Skin of body (tissue), 2 donors: ENCODE results near the gene PCYT2. TPM values are rescaled to one million over a fixed set of nuclear protein-coding genes. Genes with fewer than 3 reads are reported as not detected.

Experiments used
- DNase-seq: peaks from one replicate; lab custom pipeline; 2025; lab: John Stamatoyannopoulos, UW
- total RNA-seq: library from RNA; depleted of rRNA; stranded (reverse); fragments of >200 nt; gene quantifications from one replicate; pipeline ENCODE4 v1.2.3, GENCODE V29; 2014

Gene PCYT2
- total RNA-seq, 1 donor from 2014 or later: 18.6 TPM

- no peak for DNase-seq
Measured at GRCh38 chr17:81858967-81859905, 52.0 kb downstream of the PCYT2 start.

GRCh38 chr17:81858170-81858966 is 52.8 kb downstream of the PCYT2 start:
- no peak for DNase-seq

- no peak for DNase-seq
Measured at GRCh38 chr17:81854974-81855774, 56.0 kb downstream of the PCYT2 start.

- DNase-seq: no peak
Measured at GRCh38 chr17:81852237-81852636, 59.0 kb downstream of the PCYT2 start.

GRCh38 chr17:81851423-81851822 is 59.8 kb downstream of the PCYT2 start:
- no peak for DNase-seq

Other genes with a start within 250 kb of the PCYT2 start
- 8.5 TPM for gene OXLD1, start 244.8 kb downstream of the PCYT2 start, total RNA-seq
- 5.9 TPM for gene CCDC137, start 244.7 kb downstream of the PCYT2 start, total RNA-seq
- gene ARL16, start 227.6 kb downstream of the PCYT2 start, total RNA-seq: 32.1 TPM
- 36.6 TPM for gene HGS, start 227.4 kb downstream of the PCYT2 start, total RNA-seq
- gene MRPL12, start 208.0 kb downstream of the PCYT2 start, total RNA-seq: 9.2 TPM
- gene SLC25A10, start 199.1 kb downstream of the PCYT2 start, total RNA-seq: 7.1 TPM
- gene GCGR, start 107.2 kb downstream of the PCYT2 start, total RNA-seq: not detected
- 35.6 TPM for gene MCRIP1, start 78.1 kb downstream of the PCYT2 start, total RNA-seq
- gene PPP1R27, start 76.3 kb downstream of the PCYT2 start, total RNA-seq: 10.0 TPM
- 208 TPM for gene P4HB, start 50.9 kb downstream of the PCYT2 start, total RNA-seq
- gene ARHGDIA, start 40.1 kb downstream of the PCYT2 start, total RNA-seq: 51.6 TPM
- 67.6 TPM for gene ALYREF, start 19.8 kb downstream of the PCYT2 start, total RNA-seq
- gene ANAPC11, start 19.7 kb downstream of the PCYT2 start, total RNA-seq: 60.1 TPM
- gene NPB, start 9.2 kb downstream of the PCYT2 start, total RNA-seq: 0.59 TPM
- 12.6 TPM for gene SIRT7, start 6.8 kb upstream of the PCYT2 start, total RNA-seq
- gene MAFG, start 16.3 kb upstream of the PCYT2 start, total RNA-seq: 8.1 TPM
- gene PYCR1, start 25.9 kb upstream of the PCYT2 start, total RNA-seq: 49.4 TPM
- 3.2 TPM for gene MYADML2, start 35.8 kb upstream of the PCYT2 start, total RNA-seq
- gene NOTUM, start 49.8 kb upstream of the PCYT2 start, total RNA-seq: 1.7 TPM
- 19.2 TPM for gene ASPSCR1, start 66.2 kb upstream of the PCYT2 start, total RNA-seq
- 19.7 TPM for gene CENPX, start 111.5 kb upstream of the PCYT2 start, total RNA-seq
- gene LRRC45, start 111.9 kb upstream of the PCYT2 start, total RNA-seq: 8.6 TPM
- gene RAC3, start 120.3 kb upstream of the PCYT2 start, total RNA-seq: 15.6 TPM
- gene DCXR, start 126.3 kb upstream of the PCYT2 start, total RNA-seq: 33.4 TPM
- 19.3 TPM for gene RFNG, start 140.4 kb upstream of the PCYT2 start, total RNA-seq
- gene GPS1, start 140.5 kb upstream of the PCYT2 start, total RNA-seq: 35.5 TPM
- 35.7 TPM for gene DUS1L, start 154.4 kb upstream of the PCYT2 start, total RNA-seq
- 262 TPM for gene FASN, start 186.8 kb upstream of the PCYT2 start, total RNA-seq